Sigmoid colon (tissue), 4 donors: ENCODE measurements around the gene ANO3.

Experiments used
- CTCF ChIP-seq, 4 experiments: fragments of 450-650 bp in 3 of 4; fragments of 200-600 bp in 1 of 4; IDR thresholded peaks; one replicate each; pipeline ENCODE4 v1.5.1; 2016 to 2019; ENCODE audit warnings: antibody characterized with exemption in 4 of 4, mild to moderate bottlenecking in 3 of 4, moderate library complexity in 2 of 4
- EP300 ChIP-seq, 4 donors: sonication (generic); formaldehyde crosslinking; IDR thresholded peaks; one replicate each; pipeline ENCODE4 v1.6.1; 2017; ENCODE audit warnings: antibody characterized with exemption in 4 of 4

GRCh38 chr11:26572770-26573402 lies 241.0 kb downstream of the ANO3 start:
- TF ChIP-seq CTCF (IDR thresholded peaks at IDR 0.05) (no peak), EP300 (IDR thresholded peaks at IDR 0.05) (no peak)
